Aorta (tissue), 5 donors: Measurements from ENCODE around the gene CDC42BPB. TPM values are rescaled to one million over a fixed set of nuclear protein-coding genes. Genes with fewer than 3 reads are reported as not detected.

ENCODE experiments used
- ATAC-seq: fragments of 200-7000 bp; cut with Tn5 transposase; one replicate; pipeline ENCODE4 v1.9.1; 2022; ENCODE audit warnings: moderate library complexity; ENCODE audit not compliant: low FRiP score
- DNase-seq, 2 donors: peaks; one replicate each; pipeline ENCODE4 v3.0.0-alpha.2; 2020
- H3K27ac ChIP-seq, 2 donors: one replicate each; pipeline ENCODE4 v1.5.1; 2013; ENCODE audit warnings: low read length in 2 of 2, mild to moderate bottlenecking in 2 of 2, moderate library complexity in 2 of 2, control low read depth in 1 of 2, inconsistent platforms in 1 of 2, low read depth in 1 of 2
- H3K27me3 ChIP-seq, 2 donors: one replicate each; pipeline ENCODE4 v1.6.1; 2013; ENCODE audit warnings: control low read depth in 1 of 2, low read length in 1 of 2, mild to moderate bottlenecking in 1 of 2, moderate library complexity in 1 of 2; ENCODE audit not compliant: insufficient read depth in 2 of 2, control insufficient read depth in 1 of 2
- H3K36me3 ChIP-seq, 2 donors: one replicate each; pipeline ENCODE4 v1.6.1; 2013; ENCODE audit warnings: control low read depth in 1 of 2, low read length in 1 of 2, mild to moderate bottlenecking in 1 of 2; ENCODE audit not compliant: insufficient read depth in 2 of 2, control insufficient read depth in 1 of 2
- H3K4me1 ChIP-seq, 2 donors: one replicate each; pipeline ENCODE4 v1.6.1; 2013; ENCODE audit warnings: low read length in 2 of 2, control low read depth in 1 of 2, mild to moderate bottlenecking in 1 of 2, moderate library complexity in 1 of 2; ENCODE audit not compliant: insufficient read depth in 2 of 2, control insufficient read depth in 1 of 2
- H3K4me3 ChIP-seq, 2 donors: one replicate each; pipeline ENCODE4 v1.5.1; 2013; ENCODE audit warnings: low read length in 2 of 2, control low read depth in 1 of 2, mild to moderate bottlenecking in 1 of 2
- H3K9me3 ChIP-seq: one replicate; pipeline ENCODE4 v1.6.1; 2013; ENCODE audit warnings: mild to moderate bottlenecking, low read length; ENCODE audit not compliant: control insufficient read depth
- WGBS, 2 donors: extraction: QIAGEN DNeasy Blood & Tissue Kit; methylation state at CpG; one replicate each; pipeline ENCODE4 v1.1.7; 2013; 5-methylcytosine and 5-hydroxymethylcytosine counted together
- intact Hi-C, 2 donors: fragments of 100-400 bp; cut with DNase I; formaldehyde crosslinking; loops; one replicate each; pipeline versions ENCODE4 v1.14.2 to v1.15.0; 2022
- polyA plus RNA-seq, 2 donors: library from polyadenylated mRNA; stranded (reverse); fragments of 200-250 nt; gene quantifications; one replicate each; pipeline ENCODE4 v1.2.3, GENCODE V29; 2013
- total RNA-seq, 2 donors: library from RNA; stranded (reverse); fragmentation: NEBNext Ultra II Directional; extraction: Animal tissue kit (Norgen Biotek cat#: 25700); gene quantifications; one replicate each; pipeline ENCODE4 v1.2.1, GENCODE V29; 2021
- donor health status: healthy with polysubstance abuse.
- donor health status: Bipolar disorder and iron deficiency.
- donor health status: DM: no; HTN: no; CAD: no.
- donor health status: DM: no; HTN: no; CAD: no.
- donor health status: DM: yes; HTN: yes; CAD: no.

CDC42BPB gene
- total and polyA plus RNA-seq, 4 donors = 18.4 to 101 (median 63.8) TPM

- intact Hi-C loops = loop anchor here in 1 of 2 donors (10.0 kb wide), 1 partner anchor 215 kb away; no protein-coding TSS in a partner anchor
Observed at GRCh38 chr14:102909911-102910310, 147.4 kb downstream of the CDC42BPB start.

GRCh38 chr14:102909462-102909861, 147.9 kb downstream of the CDC42BPB start:
- Histone ChIP-seq H3K4me1 (no peaks in the 10 kb centered on the region), H3K27ac (no peak overlapping the region), H3K27me3 (no peaks in the 10 kb centered on the region), H3K36me3 (no peaks in the 10 kb centered on the region), H3K9me3 (no peaks in the 10 kb centered on the region), H3K4me3 (no peak overlapping the region)
- 90 to 91% methylated on average over 10 of the region's 10 CpGs for WGBS, 2 donors
- peak in 1 of 2 donors; percentile 40 for DNase-seq
- intact Hi-C loops = no loop called here
- no peak for ATAC-seq

More at GRCh38 chr14:102909911-102910310, 147.4 kb downstream of the CDC42BPB start:
- Histone ChIP-seq H3K4me1 (no peaks in the 10 kb centered on the region), H3K36me3 (no peaks in the 10 kb centered on the region), H3K27me3 (no peaks in the 10 kb centered on the region), H3K27ac (no peak overlapping the region), H3K4me3 (no peak overlapping the region), H3K9me3 (no peaks in the 10 kb centered on the region)
- peak; percentile 29 to 54 for DNase-seq
- 80 to 93% methylated on average over 10 of the region's 10 CpGs for WGBS, 2 donors
- no peak for ATAC-seq

- intact Hi-C loops = no loop called here
- no peak overlapping the region for H3K4me3 ChIP-seq
- ATAC-seq (no peak), DNase-seq (peak; percentile 40 to 73)
- WGBS, 2 donors = 95% methylated on average over 29 of the region's 29 CpGs
- no peaks in the 10 kb centered on the region for H3K27me3 ChIP-seq
- H3K36me3 ChIP-seq = no peaks in the 10 kb centered on the region
- no peak overlapping the region for H3K27ac ChIP-seq
- H3K4me1 ChIP-seq = no peaks in the 10 kb centered on the region
- no peaks in the 10 kb centered on the region for H3K9me3 ChIP-seq
Observed at GRCh38 chr14:102908766-102909455, 148.4 kb downstream of the CDC42BPB start.

GRCh38 chr14:102907980-102908730, 149.2 kb downstream of the CDC42BPB start:
- no peaks in the 10 kb centered on the region for H3K36me3 ChIP-seq
- DNase-seq (peak; percentile 46 to 68), ATAC-seq (no peak)
- H3K4me3 ChIP-seq = no peak overlapping the region
- H3K27ac ChIP-seq = no peak overlapping the region
- intact Hi-C loops = no loop called here
- WGBS, 2 donors = 93 to 94% methylated on average over 23 of the region's 23 CpGs
- H3K9me3 ChIP-seq = no peaks in the 10 kb centered on the region
- no peaks in the 10 kb centered on the region for H3K4me1 ChIP-seq
- no peaks in the 10 kb centered on the region for H3K27me3 ChIP-seq

- H3K27ac ChIP-seq = no peak overlapping the region
- DNase-seq (peak; percentile 40 to 71), ATAC-seq (no peak)
- H3K9me3 ChIP-seq = no peaks in the 10 kb centered on the region
- H3K36me3 ChIP-seq = no peaks in the 10 kb centered on the region
- 95 to 96% methylated on average over 33 of the region's 33 CpGs for WGBS, 2 donors
- no peak overlapping the region for H3K4me3 ChIP-seq
- H3K4me1 ChIP-seq = no peaks in the 10 kb centered on the region
- no peaks in the 10 kb centered on the region for H3K27me3 ChIP-seq
- intact Hi-C loops = no loop called here
Observed at GRCh38 chr14:102907303-102907844, 150.0 kb downstream of the CDC42BPB start.

- Histone ChIP-seq H3K4me3 (no peak overlapping the region), H3K4me1 (no peaks in the 10 kb centered on the region), H3K36me3 (no peaks in the 10 kb centered on the region), H3K27me3 (no peaks in the 10 kb centered on the region), H3K9me3 (no peaks in the 10 kb centered on the region), H3K27ac (no peak overlapping the region)
- peak; percentile 13 to 66 for DNase-seq
- WGBS, 2 donors = 97% methylated on average over 30 of the region's 30 CpGs
- intact Hi-C loops = no loop called here
- no peak for ATAC-seq
Observed at GRCh38 chr14:102906616-102907302, 150.6 kb downstream of the CDC42BPB start.

- Histone ChIP-seq H3K27me3 (no peaks in the 10 kb centered on the region), H3K9me3 (no peaks in the 10 kb centered on the region), H3K36me3 (no peaks in the 10 kb centered on the region), H3K4me3 (no peak overlapping the region), H3K4me1 (no peaks in the 10 kb centered on the region), H3K27ac (no peak overlapping the region)
- intact Hi-C loops = no loop called here
- WGBS, 2 donors = 95 to 97% methylated on average over 38 of the region's 38 CpGs
- DNase-seq (peak; percentile 31 to 68), ATAC-seq (no peak)
Observed at GRCh38 chr14:102905116-102906108, 151.9 kb downstream of the CDC42BPB start.
